RWPE2 (cell line): ENCODE data around the gene AKR1C4.
"Not testable (repeated sequence)": the region's sequence is repeated elsewhere in the genome, so short reads cannot be mapped to it uniquely, and the experiment has no call there.

Source experiments
- ATAC-seq: fragments of 200-7000 bp; cut with Tn5 transposase; 3 replicates; pipeline ENCODE4 v1.9.1; 2021; ENCODE audit warnings: low read depth
- DNase-seq: peaks from one replicate; pipeline ENCODE4 v3.0.0-alpha.2; 2020; ENCODE audit warnings: low spot score
- H3K27ac ChIP-seq: fragments of 450-650 bp; 2 replicates; pipeline ENCODE4 v1.5.1; 2017; ENCODE audit warnings: mild to moderate bottlenecking; ENCODE audit not compliant: poor library complexity, severe bottlenecking
- H3K27me3 ChIP-seq: fragments of 250-450 bp; sonication (Bioruptor Pico); 2 replicates; pipeline ENCODE4 v1.5.1; 2021; ENCODE audit warnings: mild to moderate bottlenecking, moderate library complexity; ENCODE audit not compliant: insufficient read depth, poor library complexity, severe bottlenecking
- H3K36me3 ChIP-seq: fragments of 250-450 bp; sonication (Bioruptor Pico); 2 replicates; pipeline ENCODE4 v1.5.1; 2020; ENCODE audit warnings: low read depth, mild to moderate bottlenecking, moderate library complexity
- H3K4me1 ChIP-seq: fragments of 250-450 bp; sonication (Bioruptor Pico); 2 replicates; pipeline ENCODE4 v1.5.1; 2021; ENCODE audit warnings: mild to moderate bottlenecking, moderate library complexity; ENCODE audit not compliant: insufficient read depth, poor library complexity, severe bottlenecking
- H3K4me3 ChIP-seq: fragments of 250-450 bp; sonication (Bioruptor Pico); 2 replicates; pipeline ENCODE4 v1.5.1; 2021; ENCODE audit warnings: mild to moderate bottlenecking, moderate library complexity; ENCODE audit not compliant: severe bottlenecking
- H3K9me3 ChIP-seq: fragments of 250-450 bp; sonication (Bioruptor Pico); 2 replicates; pipeline ENCODE4 v1.5.1; 2021; ENCODE audit warnings: mild to moderate bottlenecking, moderate library complexity; ENCODE audit not compliant: severe bottlenecking
- TF ChIP-seq, protein P1 (sequence below): fragments of 450-650 bp; IDR thresholded peaks from one replicate; pipeline ENCODE4 v1.5.1; 2017; ENCODE audit warnings: mild to moderate bottlenecking, moderate library complexity; ENCODE audit not compliant: poor library complexity, severe bottlenecking

Gene AKR1C4

DNA sequence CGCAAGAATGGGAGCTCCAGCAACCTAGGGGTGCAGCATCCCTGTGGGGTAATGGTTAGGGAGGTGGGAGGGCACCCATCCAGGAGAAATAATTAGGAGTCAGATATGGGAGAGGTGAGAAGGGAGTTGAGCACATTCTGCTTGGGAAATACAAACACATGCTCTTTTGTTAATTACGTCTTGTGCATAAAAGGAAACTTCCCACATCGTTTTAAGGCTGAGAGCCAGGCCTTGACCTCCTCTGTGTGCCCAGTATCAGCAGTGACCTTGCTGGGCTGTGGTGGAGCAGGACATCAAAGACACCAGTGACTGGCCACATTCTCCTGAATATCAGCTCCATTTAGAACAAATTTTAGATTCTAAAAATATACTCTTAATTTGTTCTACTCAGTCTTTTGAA is 22.6 kb downstream of the AKR1C4 start:
- no peaks in the 10 kb centered on the region for H3K9me3 ChIP-seq
- H3K4me3 ChIP-seq, result no peak overlapping the region
- no peak overlapping the region for H3K27ac ChIP-seq

GRCh38 chr10:5222942-5223341 is 26.3 kb downstream of the AKR1C4 start:
- not testable (repeated sequence) for H3K9me3 ChIP-seq, DNase-seq, H3K4me3 ChIP-seq, H3K27ac ChIP-seq, ATAC-seq, H3K36me3 ChIP-seq, H3K4me1 ChIP-seq, H3K27me3 ChIP-seq

More for the DNA sequence above, 22.6 kb downstream of the AKR1C4 start:
- TF ChIP-seq, protein P1, sequence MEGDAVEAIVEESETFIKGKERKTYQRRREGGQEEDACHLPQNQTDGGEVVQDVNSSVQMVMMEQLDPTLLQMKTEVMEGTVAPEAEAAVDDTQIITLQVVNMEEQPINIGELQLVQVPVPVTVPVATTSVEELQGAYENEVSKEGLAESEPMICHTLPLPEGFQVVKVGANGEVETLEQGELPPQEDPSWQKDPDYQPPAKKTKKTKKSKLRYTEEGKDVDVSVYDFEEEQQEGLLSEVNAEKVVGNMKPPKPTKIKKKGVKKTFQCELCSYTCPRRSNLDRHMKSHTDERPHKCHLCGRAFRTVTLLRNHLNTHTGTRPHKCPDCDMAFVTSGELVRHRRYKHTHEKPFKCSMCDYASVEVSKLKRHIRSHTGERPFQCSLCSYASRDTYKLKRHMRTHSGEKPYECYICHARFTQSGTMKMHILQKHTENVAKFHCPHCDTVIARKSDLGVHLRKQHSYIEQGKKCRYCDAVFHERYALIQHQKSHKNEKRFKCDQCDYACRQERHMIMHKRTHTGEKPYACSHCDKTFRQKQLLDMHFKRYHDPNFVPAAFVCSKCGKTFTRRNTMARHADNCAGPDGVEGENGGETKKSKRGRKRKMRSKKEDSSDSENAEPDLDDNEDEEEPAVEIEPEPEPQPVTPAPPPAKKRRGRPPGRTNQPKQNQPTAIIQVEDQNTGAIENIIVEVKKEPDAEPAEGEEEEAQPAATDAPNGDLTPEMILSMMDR, result no peak
- no peaks in the 10 kb centered on the region for H3K36me3 ChIP-seq
- ATAC-seq (no peak), DNase-seq (no peak)
- H3K27me3 ChIP-seq, result no peaks in the 10 kb centered on the region
- H3K4me1 ChIP-seq, result no peaks in the 10 kb centered on the region

GRCh38 chr10:5229019-5229418 is 32.4 kb downstream of the AKR1C4 start:
- ATAC-seq (no peak), DNase-seq (no peak)
- no peak overlapping the region for H3K4me3 ChIP-seq
- H3K9me3 ChIP-seq, result no peaks in the 10 kb centered on the region
- TF ChIP-seq, protein P1, result no peak
- no peaks in the 10 kb centered on the region for H3K27me3 ChIP-seq
- H3K36me3 ChIP-seq, result no peaks in the 10 kb centered on the region
- H3K4me1 ChIP-seq, result no peaks in the 10 kb centered on the region
- H3K27ac ChIP-seq, result no peak overlapping the region

GRCh38 chr10:5233324-5233723 is 36.7 kb downstream of the AKR1C4 start:
- Histone ChIP-seq H3K27ac (no peak overlapping the region), H3K9me3 (no peaks in the 10 kb centered on the region), H3K4me1 (peaks cover 4% of the 10 kb centered on the region), H3K4me3 (no peak overlapping the region), H3K36me3 (no peaks in the 10 kb centered on the region), H3K27me3 (no peaks in the 10 kb centered on the region)
- no peak for ATAC-seq
- TF ChIP-seq, protein P1, result no peak
- DNase-seq, result no peak

DNA sequence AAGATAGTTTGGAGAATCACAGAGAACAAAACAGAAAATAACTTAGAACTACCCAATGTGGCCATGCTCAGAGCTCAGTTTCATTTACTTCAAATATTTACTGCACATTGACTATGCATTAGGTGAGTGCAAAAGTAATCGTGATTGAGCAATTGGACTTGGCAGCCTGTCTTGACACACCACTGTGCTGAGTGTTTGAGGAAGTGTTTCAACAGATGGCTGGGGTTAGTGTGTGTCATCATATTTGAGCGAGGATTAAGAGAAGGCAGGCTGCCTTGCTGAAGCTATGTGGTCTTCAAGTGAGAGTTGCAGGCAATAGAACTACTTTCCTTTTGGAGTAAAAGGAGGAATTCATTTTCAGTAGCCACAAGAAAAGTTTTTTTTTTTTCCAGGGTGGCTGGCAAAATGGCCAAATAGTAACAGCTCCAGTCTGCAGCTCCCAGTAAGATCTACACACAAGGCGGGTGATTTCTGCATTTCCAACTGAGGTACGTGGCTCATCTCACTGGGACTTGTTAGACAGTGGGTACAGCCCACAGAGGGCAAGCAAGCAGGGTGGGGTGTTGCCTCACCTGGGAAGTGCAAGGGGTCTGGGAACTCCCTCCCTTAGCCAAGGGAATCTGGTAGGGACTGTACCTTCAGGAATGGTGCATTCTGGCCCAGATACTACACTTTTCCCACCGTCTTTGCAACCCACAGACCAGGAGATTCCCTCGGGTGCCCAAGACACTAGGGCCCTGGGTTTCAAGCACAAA is 37.6 kb downstream of the AKR1C4 start:
- no peak for DNase-seq
- no peaks in the 10 kb centered on the region for H3K9me3 ChIP-seq
- H3K36me3 ChIP-seq, result no peaks in the 10 kb centered on the region
- no peak overlapping the region for H3K4me3 ChIP-seq
- ATAC-seq, result peak; percentile 100
- H3K27me3 ChIP-seq, result no peaks in the 10 kb centered on the region
- H3K27ac ChIP-seq, result no peak overlapping the region
- TF ChIP-seq, protein P1, result no peak
- peaks cover 4% of the 10 kb centered on the region for H3K4me1 ChIP-seq

GRCh38 chr10:5237541-5237940 is 40.9 kb downstream of the AKR1C4 start:
- not testable (repeated sequence) for H3K36me3 ChIP-seq, H3K4me3 ChIP-seq, H3K9me3 ChIP-seq, DNase-seq, H3K4me1 ChIP-seq, H3K27ac ChIP-seq, H3K27me3 ChIP-seq, ATAC-seq
